Left lung (tissue), 10 donors: Measurements from ENCODE around the gene LRRC26. TPM values are rescaled to one million over a fixed set of nuclear protein-coding genes. Genes with fewer than 3 reads are reported as not detected.
A peak's percentile ranks its signal among the peaks of the same experiment; 100 is the strongest.

Experiments used
- ATAC-seq: fragments of 200-7000 bp; cut with Tn5 transposase; one replicate; pipeline ENCODE4 v1.9.1; 2020; ENCODE audit warnings: moderate library complexity
- DNase-seq, 4 donors: peaks; one replicate each; pipeline ENCODE4 v3.0.0-alpha.2; 2013 to 2020
- H3K27ac ChIP-seq, 2 donors: fragments of 200-600 bp; sonication (generic) in 1 of 2; one replicate each; pipeline versions ENCODE4 v1.5.0 to v1.8.0; 2020 to 2021
- H3K27me3 ChIP-seq, 2 donors: fragments of 200-600 bp; sonication (generic) in 1 of 2; one replicate each; pipeline versions ENCODE4 v1.5.0 to v1.8.0; 2020 to 2021
- H3K36me3 ChIP-seq, 2 donors: fragments of 200-600 bp; sonication (generic) in 1 of 2; one replicate each; pipeline versions ENCODE4 v1.5.0 to v1.8.0; 2020 to 2021
- H3K4me1 ChIP-seq, 2 donors: fragments of 200-600 bp; one replicate each; pipeline ENCODE4 v1.8.0; 2021
- H3K4me3 ChIP-seq, 2 donors: fragments of 200-600 bp; sonication (generic) in 1 of 2; one replicate each; pipeline versions ENCODE4 v1.5.0 to v1.8.0; 2020 to 2021; ENCODE audit warnings: mild to moderate bottlenecking in 1 of 2
- H3K9me3 ChIP-seq, 2 donors: fragments of 200-600 bp; sonication (generic) in 1 of 2; one replicate each; pipeline versions ENCODE4 v1.5.0 to v1.8.0; 2020 to 2021
- intact Hi-C, 2 donors: fragments of 100-400 bp; cut with DNase I; formaldehyde crosslinking; loops; one replicate each; pipeline versions ENCODE4 v1.11.2 to v1.14.2; 2022
- polyA plus RNA-seq, 6 donors: library from polyadenylated mRNA; unstranded; fragments of 120-200 nt; gene quantifications; one replicate each; pipeline ENCODE4 v1.2.1, GENCODE V29; 2013; ENCODE audit not compliant: insufficient read length in 6 of 6
- total RNA-seq, 2 donors: library from RNA; stranded (reverse); fragmentation: NEBNext Ultra II Directional; extraction: Animal tissue kit (Norgen Biotek cat#: 25700); gene quantifications; one replicate each; pipeline ENCODE4 v1.2.1, GENCODE V29; 2021
- TF ChIP-seq, protein P1 (sequence below), 2 donors: fragments of 200-600 bp; sonication (generic) in 1 of 2; IDR thresholded peaks; one replicate each; pipeline versions ENCODE4 v1.5.0 to v1.8.0; 2021; ENCODE audit warnings: antibody characterized with exemption in 2 of 2
- donor health status: DM: no; HTN: yes; CAD: no.
- donor health status: DM: no; HTN: no; CAD: no.

The LRRC26 gene
- total and polyA plus RNA-seq, 8 donors: 0.23 to 0.63 (median 0.40) TPM; not detected in 4

DNA sequence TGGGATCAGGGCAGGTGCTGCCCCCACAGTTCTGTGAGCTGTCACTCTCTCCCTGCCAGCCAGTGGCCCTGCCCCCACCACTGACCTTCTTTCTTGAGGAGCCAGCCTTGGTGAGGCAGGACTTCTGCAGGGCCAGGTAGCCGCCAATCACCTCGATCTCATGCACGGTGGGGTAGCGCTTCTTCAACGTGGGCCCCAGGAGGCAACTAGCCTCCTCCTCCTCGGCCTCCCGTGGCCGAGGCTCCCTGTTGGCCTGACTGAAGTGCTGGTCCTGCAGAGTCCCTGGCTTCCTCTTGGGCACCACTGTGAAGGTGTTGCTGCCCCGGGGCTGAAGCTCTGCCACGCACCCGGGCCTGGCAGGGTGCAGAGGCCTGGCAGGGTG, 29.0 kb upstream of the LRRC26 start:
- no peaks in the 10 kb centered on the region for H3K9me3 ChIP-seq
- H3K36me3 ChIP-seq: no peaks in the 10 kb centered on the region
- peaks cover 0 to 5% of the 10 kb centered on the region in 2 donors for H3K27me3 ChIP-seq
- peak overlapping the region; percentile 31 to 58 for H3K27ac ChIP-seq
- peaks cover 15 to 68% of the 10 kb centered on the region in 2 donors for H3K4me1 ChIP-seq
- ATAC-seq (peak; percentile 5), DNase-seq (no peak)
- peak overlapping the region; percentile 41 to 55 for H3K4me3 ChIP-seq
- TF ChIP-seq, protein P1, sequence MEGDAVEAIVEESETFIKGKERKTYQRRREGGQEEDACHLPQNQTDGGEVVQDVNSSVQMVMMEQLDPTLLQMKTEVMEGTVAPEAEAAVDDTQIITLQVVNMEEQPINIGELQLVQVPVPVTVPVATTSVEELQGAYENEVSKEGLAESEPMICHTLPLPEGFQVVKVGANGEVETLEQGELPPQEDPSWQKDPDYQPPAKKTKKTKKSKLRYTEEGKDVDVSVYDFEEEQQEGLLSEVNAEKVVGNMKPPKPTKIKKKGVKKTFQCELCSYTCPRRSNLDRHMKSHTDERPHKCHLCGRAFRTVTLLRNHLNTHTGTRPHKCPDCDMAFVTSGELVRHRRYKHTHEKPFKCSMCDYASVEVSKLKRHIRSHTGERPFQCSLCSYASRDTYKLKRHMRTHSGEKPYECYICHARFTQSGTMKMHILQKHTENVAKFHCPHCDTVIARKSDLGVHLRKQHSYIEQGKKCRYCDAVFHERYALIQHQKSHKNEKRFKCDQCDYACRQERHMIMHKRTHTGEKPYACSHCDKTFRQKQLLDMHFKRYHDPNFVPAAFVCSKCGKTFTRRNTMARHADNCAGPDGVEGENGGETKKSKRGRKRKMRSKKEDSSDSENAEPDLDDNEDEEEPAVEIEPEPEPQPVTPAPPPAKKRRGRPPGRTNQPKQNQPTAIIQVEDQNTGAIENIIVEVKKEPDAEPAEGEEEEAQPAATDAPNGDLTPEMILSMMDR (IDR thresholded peaks at IDR 0.05): no peak
- intact Hi-C loops: no loop called here

DNA sequence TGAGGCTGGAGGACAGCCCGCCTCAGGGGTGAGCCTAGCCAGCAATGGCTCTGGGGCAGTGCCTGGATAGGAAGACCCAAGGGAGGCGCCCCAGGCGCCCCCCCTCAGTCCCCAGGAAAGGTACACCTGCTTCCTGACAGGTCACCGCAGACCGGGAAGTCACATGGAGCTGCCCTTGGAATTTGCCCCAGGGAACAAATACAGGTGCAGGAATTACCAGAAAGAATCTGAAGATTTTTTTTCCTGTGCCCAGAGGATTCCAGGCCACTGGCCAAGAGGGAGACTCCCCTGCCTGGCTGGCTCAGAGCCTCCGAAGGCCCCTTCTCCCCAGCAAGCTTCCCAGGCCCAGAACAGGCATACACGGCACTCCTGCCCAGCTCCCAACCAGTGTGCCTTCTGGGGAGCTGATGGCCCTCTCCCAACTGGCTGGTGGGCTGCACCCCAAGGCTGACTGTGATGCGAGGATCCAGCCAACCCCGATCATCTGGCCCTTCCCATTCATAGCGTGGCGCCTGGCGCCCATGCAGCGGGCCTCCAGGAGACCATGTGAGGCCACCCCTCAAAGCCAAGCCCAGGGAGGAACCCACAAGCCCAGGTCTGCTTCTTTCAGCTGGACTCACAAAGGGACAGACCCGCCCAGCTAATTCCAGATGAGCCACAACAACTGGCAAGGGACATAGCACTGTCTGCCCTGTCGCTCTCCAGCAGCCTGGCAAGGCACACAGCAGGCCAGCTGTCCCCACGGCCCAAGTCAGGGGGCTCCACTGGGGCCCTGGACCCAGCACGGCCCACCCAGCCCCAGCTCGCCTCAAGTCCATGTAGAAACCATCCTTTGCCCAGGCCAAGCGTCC, 28.4 kb upstream of the LRRC26 start:
- no peaks in the 10 kb centered on the region for H3K36me3 ChIP-seq
- DNase-seq (peak in 1 of 4 donors; percentile 74), ATAC-seq (peak; percentile 43)
- no peaks in the 10 kb centered on the region for H3K9me3 ChIP-seq
- peaks cover 12 to 62% of the 10 kb centered on the region in 2 donors for H3K4me1 ChIP-seq
- peak overlapping the region; percentile 37 to 58 for H3K27ac ChIP-seq
- intact Hi-C loops: no loop called here
- TF ChIP-seq, protein P1 (IDR thresholded peaks at IDR 0.05): no peak
- peak overlapping the region; percentile 7 to 55 for H3K4me3 ChIP-seq
- H3K27me3 ChIP-seq: peaks cover 0 to 5% of the 10 kb centered on the region in 2 donors

DNA sequence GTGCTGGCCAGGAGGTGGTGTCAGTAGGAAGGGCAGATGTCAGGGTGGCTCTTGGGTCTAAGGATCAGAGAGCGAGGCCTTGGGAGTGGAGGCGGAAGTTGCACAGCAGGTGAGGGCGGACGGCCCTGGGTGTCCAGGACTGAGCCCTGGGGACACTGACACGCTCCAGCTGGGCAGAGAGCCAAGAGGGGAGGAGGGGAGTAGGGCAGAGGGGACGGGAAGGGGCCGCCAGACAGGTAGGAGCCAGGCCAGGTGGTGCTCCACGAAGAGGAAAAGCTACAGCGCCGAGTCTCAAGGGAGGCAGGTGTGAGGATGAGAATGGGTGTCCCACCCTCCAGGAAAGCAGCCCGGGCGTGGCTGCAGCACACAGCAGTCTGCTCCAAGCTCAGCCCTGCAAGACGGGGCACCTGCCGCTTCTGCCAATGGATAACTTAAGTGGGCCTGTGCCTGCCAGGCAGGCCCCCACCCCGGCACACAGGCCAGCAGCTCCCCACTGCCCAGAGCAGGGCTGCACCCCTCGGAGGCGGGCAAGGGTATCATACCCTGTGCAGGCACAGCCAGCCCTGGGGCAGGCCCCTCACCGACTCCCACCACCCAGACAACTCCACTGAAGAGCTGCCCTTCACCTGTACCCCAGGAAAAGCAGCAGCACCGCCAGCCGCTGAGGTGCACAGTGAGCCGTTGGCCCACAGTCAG, 25.8 kb upstream of the LRRC26 start:
- no peaks in the 10 kb centered on the region for H3K9me3 ChIP-seq
- ATAC-seq (no peak), DNase-seq (no peak)
- TF ChIP-seq, protein P1 (IDR thresholded peaks at IDR 0.05): no peak
- no peak overlapping the region for H3K4me3 ChIP-seq
- no peak overlapping the region for H3K27ac ChIP-seq
- H3K36me3 ChIP-seq: peaks cover 0 to 17% of the 10 kb centered on the region in 2 donors
- peaks cover 0 to 5% of the 10 kb centered on the region in 2 donors for H3K27me3 ChIP-seq
- intact Hi-C loops: no loop called here
- peaks cover 12 to 42% of the 10 kb centered on the region in 2 donors for H3K4me1 ChIP-seq

DNA sequence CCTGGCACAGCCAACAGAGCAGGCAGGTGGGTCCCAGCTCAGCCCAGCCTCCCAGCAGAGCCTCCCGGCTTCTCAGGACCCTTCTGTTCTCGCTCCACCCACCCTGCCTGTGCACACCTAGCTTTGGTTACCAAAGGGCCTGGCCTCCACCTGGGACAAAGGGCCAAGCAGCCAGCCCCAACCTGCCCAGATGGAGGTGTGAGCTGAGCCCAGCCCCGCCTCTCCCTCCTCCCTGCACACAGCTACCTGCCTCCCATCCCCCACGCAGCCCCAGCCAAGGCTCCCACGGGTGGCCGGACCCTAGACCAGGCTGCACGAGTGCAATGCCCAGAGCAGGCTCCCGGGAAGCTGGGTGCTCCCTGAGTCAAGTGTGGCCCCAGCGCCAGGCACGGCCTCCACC, 25.1 kb upstream of the LRRC26 start:
- H3K36me3 ChIP-seq: peaks cover 0 to 25% of the 10 kb centered on the region in 2 donors
- TF ChIP-seq, protein P1 (IDR thresholded peaks at IDR 0.05): no peak
- no peak overlapping the region for H3K4me3 ChIP-seq
- intact Hi-C loops: no loop called here
- DNase-seq (no peak), ATAC-seq (no peak)
- H3K27ac ChIP-seq: no peak overlapping the region
- no peaks in the 10 kb centered on the region for H3K9me3 ChIP-seq
- peaks cover 17 to 50% of the 10 kb centered on the region in 2 donors for H3K4me1 ChIP-seq
- peaks cover 0 to 5% of the 10 kb centered on the region in 2 donors for H3K27me3 ChIP-seq

DNA sequence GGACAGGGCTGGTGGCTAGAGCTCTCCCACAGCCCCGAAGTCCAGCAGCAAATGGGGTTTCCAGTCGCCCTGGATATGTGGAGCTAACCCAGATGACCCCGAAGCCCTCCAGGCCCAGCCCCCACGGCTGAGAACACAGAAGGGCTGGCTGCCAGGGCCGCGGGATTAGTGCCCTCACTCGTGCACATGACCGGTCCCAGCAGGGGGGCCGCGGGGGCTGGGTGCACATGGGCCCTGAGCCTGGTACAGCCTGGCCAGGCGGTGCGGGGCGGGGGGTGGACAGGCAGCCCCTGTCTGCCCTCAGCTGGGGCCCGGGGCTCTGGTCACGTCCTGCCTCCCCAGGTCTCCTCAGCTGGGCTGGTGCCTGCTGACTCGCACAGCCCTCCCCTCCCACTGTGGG, 24.5 kb upstream of the LRRC26 start:
- intact Hi-C loops: no loop called here
- peaks cover 19 to 50% of the 10 kb centered on the region in 2 donors for H3K4me1 ChIP-seq
- no peak overlapping the region for H3K27ac ChIP-seq
- TF ChIP-seq, protein P1 (IDR thresholded peaks at IDR 0.05): no peak
- ATAC-seq (no peak), DNase-seq (no peak)
- peaks cover 0 to 27% of the 10 kb centered on the region in 2 donors for H3K36me3 ChIP-seq
- peaks cover 0 to under 1% of the 10 kb centered on the region in 2 donors for H3K27me3 ChIP-seq
- no peaks in the 10 kb centered on the region for H3K9me3 ChIP-seq
- H3K4me3 ChIP-seq: no peak overlapping the region
